Endothelial cell of umbilical vein (primary cell): ENCODE measurements around the gene KIF6. TPM values are rescaled to one million over a fixed set of nuclear protein-coding genes. Genes with fewer than 3 reads are reported as not detected.

Source experiments
- BruUV-seq: library from RNA; stranded (reverse); fragments of 400-500 nt; replicated peaks from 2 replicates; lab custom pipeline; 2021; lab: Mats Ljungman, UMichigan
- CTCF ChIA-PET: fragments of 300-600, 350-600 bp; sonication (Branson Sonifier 250); formaldehyde crosslinking; loops from one replicate; lab custom pipeline; 2021; ENCODE audit warnings: antibody characterized with exemption, inconsistent platforms; lab: Charles Lee
- POLR2A ChIA-PET: fragments of 300-600, 350-600 bp; sonication (Branson Sonifier 250); formaldehyde crosslinking; loops from one replicate; lab custom pipeline; 2021; ENCODE audit warnings: antibody characterized with exemption, inconsistent platforms; lab: Charles Lee
- DNase-seq: peaks from one replicate; pipeline ENCODE4 v3.0.0-alpha.2; 2011; ENCODE audit warnings: low read depth, low spot score
- FAIRE-seq: peaks from 2 replicates; lab custom pipeline; 2011; peaks lifted over from hg19 to GRCh38; lab: Jason Lieb, UNC
- H2AFZ ChIP-seq: 2 replicates; pipeline ENCODE4 v1.6.0; 2012; ENCODE audit warnings: low read depth, low read length, control low read depth, inconsistent platforms
- H3K27ac ChIP-seq: 2 replicates; pipeline ENCODE4 v1.5.1; 2011; ENCODE audit warnings: low read depth, mild to moderate bottlenecking, control low read depth, low read length, moderate library complexity; ENCODE audit not compliant: insufficient read depth
- H3K27me3 ChIP-seq, 2 experiments: 2 replicates each; pipeline versions ENCODE4 v1.6.0 to v1.6.1; 2011; ENCODE audit warnings: low read length in 2 of 2, mixed read lengths in 1 of 2; ENCODE audit not compliant: control insufficient read depth in 2 of 2, insufficient read depth in 2 of 2
- H3K36me3 ChIP-seq, 2 experiments: 2 replicates in 1 of 2; 3 replicates in 1 of 2; pipeline ENCODE4 v1.5.1; 2011; ENCODE audit warnings: low read length in 2 of 2, mild to moderate bottlenecking in 1 of 2, moderate library complexity in 1 of 2; ENCODE audit not compliant: control insufficient read depth in 2 of 2, insufficient read depth in 2 of 2; ENCODE audit errors: extremely low read depth in 1 of 2
- H3K4me1 ChIP-seq: 3 replicates; pipeline ENCODE4 v1.5.1; 2011; ENCODE audit warnings: mild to moderate bottlenecking, low read length; ENCODE audit not compliant: control insufficient read depth, insufficient read depth; ENCODE audit errors: extremely low read depth
- H3K4me2 ChIP-seq: 2 replicates; pipeline ENCODE4 v1.6.1; 2011; ENCODE audit warnings: low read length, control low read depth, mixed read lengths; ENCODE audit not compliant: insufficient read depth
- H3K4me3 ChIP-seq, 3 experiments: fragments of 200-600 bp in 1 of 3; sonication (generic), shearing (Covaris generic) in 1 of 3; replicated peaks in 1 of 3; 2 replicates each; pipeline ENCODE4 v1.5.1; 2011 to 2016; ENCODE audit warnings: control low read depth in 3 of 3, low read length in 3 of 3, mild to moderate bottlenecking in 2 of 3, inconsistent platforms in 1 of 3, low read depth in 1 of 3, moderate library complexity in 1 of 3; ENCODE audit not compliant: insufficient read depth in 1 of 3
- H3K79me2 ChIP-seq: 2 replicates; pipeline ENCODE4 v1.6.0; 2012; ENCODE audit warnings: low read length, inconsistent platforms; ENCODE audit not compliant: control insufficient read depth, insufficient read depth
- H3K9ac ChIP-seq: replicated peaks from 2 replicates; pipeline ENCODE3; 2011; ENCODE audit warnings: low read length, control low read depth; ENCODE audit not compliant: insufficient read depth; ENCODE audit errors: extremely low read depth
- H3K9me1 ChIP-seq: replicated peaks from 3 replicates; pipeline ENCODE4 v1.6.0; 2011; ENCODE audit warnings: mild to moderate bottlenecking, low read length; ENCODE audit not compliant: control insufficient read depth, insufficient read depth; ENCODE audit errors: extremely low read depth
- H3K9me3 ChIP-seq: replicated peaks from 2 replicates; pipeline ENCODE4 v1.5.1; 2012; ENCODE audit warnings: low read length, inconsistent platforms; ENCODE audit not compliant: control insufficient read depth, insufficient read depth
- H4K20me1 ChIP-seq: replicated peaks from 2 replicates; pipeline ENCODE3; 2011; ENCODE audit warnings: mild to moderate bottlenecking, low read length; ENCODE audit not compliant: control insufficient read depth, insufficient read depth; ENCODE audit errors: extremely low read depth
- EZH2 ChIP-seq: IDR thresholded peaks from 2 replicates; pipeline ENCODE4 v1.6.1; 2012; ENCODE audit warnings: borderline replicate concordance, low read depth, mild to moderate bottlenecking, moderate library complexity, low read length, inconsistent platforms; ENCODE audit not compliant: severe bottlenecking
- FOS ChIP-seq: IDR thresholded peaks from 2 replicates; pipeline ENCODE4 v1.6.1; 2011; ENCODE audit warnings: mild to moderate bottlenecking, low read length, moderate library complexity, borderline replicate concordance; ENCODE audit not compliant: insufficient read depth
- GATA2 ChIP-seq: IDR thresholded peaks from 2 replicates; pipeline ENCODE4 v1.7.0; 2011; ENCODE audit warnings: low read depth, mild to moderate bottlenecking, moderate library complexity, mixed read lengths, low read length; ENCODE audit not compliant: insufficient read length, insufficient read depth
- JUN ChIP-seq: IDR thresholded peaks from 2 replicates; pipeline ENCODE4 v1.6.1; 2011; ENCODE audit warnings: borderline replicate concordance, low read depth; ENCODE audit not compliant: insufficient read length, insufficient read depth
- MYC ChIP-seq: IDR thresholded peaks from one replicate; pipeline ENCODE4 v1.6.1; 2011; ENCODE audit warnings: mild to moderate bottlenecking, low read depth, low read length
- POLR2A ChIP-seq: IDR thresholded peaks from 2 replicates; pipeline ENCODE4 v1.6.1; 2012; ENCODE audit warnings: low read depth, mild to moderate bottlenecking, control low read depth, low read length
- POLR2AphosphoS5 ChIP-seq: IDR thresholded peaks from 2 replicates; pipeline ENCODE4 v1.6.1; 2012; ENCODE audit warnings: low read depth, mild to moderate bottlenecking, control low read depth, low read length, moderate library complexity; ENCODE audit not compliant: insufficient read depth
- dilution Hi-C: fragments of 300-500 bp; cut with MboI; formaldehyde crosslinking; loops from one replicate; pipeline ENCODE4 v1.15.0; 2019; ENCODE audit warnings: low sequenced_read_pairs; ENCODE audit not compliant: extremely low pct_ligation_motif_present
- intact Hi-C: fragments of 100-400 bp; cut with micrococcal nuclease; formaldehyde crosslinking; loops from one replicate; pipeline ENCODE4 v1.10.0; 2022
- polyA plus RNA-seq, 4 experiments: library from polyadenylated mRNA; depleted of rRNA in 3 of 4; stranded (reverse) in 3 of 4; unstranded in 1 of 4; fragments of >200 nt; gene quantifications; 2 replicates each; pipeline versions ENCODE4 v1.2.1 to v1.2.3, GENCODE V29; 2011 to 2012; ENCODE audit warnings: missing spikeins in 1 of 4
- total RNA-seq: library from RNA; stranded (reverse); gene quantifications from 2 replicates; pipeline ENCODE4 v1.2.3, GENCODE V29; 2021
- TF ChIP-seq, protein P1 (sequence below), 2 donors: IDR thresholded peaks; 1 replicate in 1 of 2; 2 replicates in 1 of 2; pipeline ENCODE4 v1.5.1; 2011; ENCODE audit warnings: low read length in 2 of 2, mild to moderate bottlenecking in 2 of 2, moderate library complexity in 2 of 2, control low read depth in 1 of 2, inconsistent platforms in 1 of 2, low read depth in 1 of 2; ENCODE audit not compliant: insufficient read depth in 1 of 2; ENCODE audit errors: extremely low read depth in 1 of 2
- TF ChIP-seq, protein P2 (sequence below): IDR thresholded peaks from 2 replicates; pipeline ENCODE4 v1.6.1; 2011; ENCODE audit not compliant: insufficient read depth, insufficient read length

Gene KIF6
- total and polyA plus RNA-seq, 2 donors (not counting 3 experiments of a cell fraction or from before 2014, with no cell fraction given), result not detected

DNA sequence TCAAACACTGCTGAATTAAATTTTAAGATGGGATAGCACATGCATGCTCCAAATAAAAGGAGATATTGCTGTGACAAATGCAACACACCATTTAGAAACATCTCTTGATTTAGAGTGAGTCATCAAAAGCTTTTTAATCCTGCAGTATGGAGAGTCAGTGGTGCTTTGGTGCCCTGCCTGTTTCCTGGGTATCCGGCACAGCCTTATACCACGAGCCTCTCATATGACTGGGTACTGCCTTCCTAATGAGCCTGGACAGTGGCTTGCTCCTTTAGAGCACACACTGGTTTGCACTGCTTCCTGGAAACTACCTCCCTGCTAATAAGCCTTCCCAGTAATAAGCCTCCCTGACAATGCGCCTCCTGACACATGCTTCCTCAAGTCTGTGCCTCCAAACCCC is 337.4 kb downstream of the KIF6 start:
- dilution Hi-C loops (no loop called here), intact Hi-C loops (no loop called here)
- Histone ChIP-seq H3K9ac (no peak overlapping the region), H3K27me3 (no peaks in the 10 kb centered on the region), H3K9me1 (no peaks in the 10 kb centered on the region), H3K27ac (no peak overlapping the region), H2AFZ (no peak overlapping the region), H3K36me3 (no peaks in the 10 kb centered on the region), H3K4me1 (no peaks in the 10 kb centered on the region), H4K20me1 (no peaks in the 10 kb centered on the region), H3K4me2 (no peak overlapping the region), H3K79me2 (no peaks in the 10 kb centered on the region), H3K9me3 (no peaks in the 10 kb centered on the region), H3K4me3 (no peak overlapping the region)
- DNase-seq, result no peak
- CTCF ChIA-PET, result no interaction called here
- TF ChIP-seq POLR2AphosphoS5 (no peak), POLR2A (no peak), GATA2 (no peak), MYC (no peak), FOS (no peak), JUN (no peak), EZH2 (no peak)
- TF ChIP-seq, protein P1, sequence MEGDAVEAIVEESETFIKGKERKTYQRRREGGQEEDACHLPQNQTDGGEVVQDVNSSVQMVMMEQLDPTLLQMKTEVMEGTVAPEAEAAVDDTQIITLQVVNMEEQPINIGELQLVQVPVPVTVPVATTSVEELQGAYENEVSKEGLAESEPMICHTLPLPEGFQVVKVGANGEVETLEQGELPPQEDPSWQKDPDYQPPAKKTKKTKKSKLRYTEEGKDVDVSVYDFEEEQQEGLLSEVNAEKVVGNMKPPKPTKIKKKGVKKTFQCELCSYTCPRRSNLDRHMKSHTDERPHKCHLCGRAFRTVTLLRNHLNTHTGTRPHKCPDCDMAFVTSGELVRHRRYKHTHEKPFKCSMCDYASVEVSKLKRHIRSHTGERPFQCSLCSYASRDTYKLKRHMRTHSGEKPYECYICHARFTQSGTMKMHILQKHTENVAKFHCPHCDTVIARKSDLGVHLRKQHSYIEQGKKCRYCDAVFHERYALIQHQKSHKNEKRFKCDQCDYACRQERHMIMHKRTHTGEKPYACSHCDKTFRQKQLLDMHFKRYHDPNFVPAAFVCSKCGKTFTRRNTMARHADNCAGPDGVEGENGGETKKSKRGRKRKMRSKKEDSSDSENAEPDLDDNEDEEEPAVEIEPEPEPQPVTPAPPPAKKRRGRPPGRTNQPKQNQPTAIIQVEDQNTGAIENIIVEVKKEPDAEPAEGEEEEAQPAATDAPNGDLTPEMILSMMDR (IDR thresholded peaks at IDR 0.05; ENCODE audit: extremely low read depth in 1 of 2, insufficient read depth in 1 of 2, low read depth in 1 of 2, low read length in 2 of 2), result no peak
- TF ChIP-seq, protein P2, sequence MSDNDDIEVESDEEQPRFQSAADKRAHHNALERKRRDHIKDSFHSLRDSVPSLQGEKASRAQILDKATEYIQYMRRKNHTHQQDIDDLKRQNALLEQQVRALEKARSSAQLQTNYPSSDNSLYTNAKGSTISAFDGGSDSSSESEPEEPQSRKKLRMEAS, result no peak
- no TSS peak for BruUV-seq
- no peak for FAIRE-seq
- POLR2A ChIA-PET, result no interaction called here
